ENCODE measurements around the gene UGGT2. TPM values are rescaled to one million over a fixed set of nuclear protein-coding genes. Genes with fewer than 3 reads are reported as not detected.

UGGT2 gene
- total RNA-seq, 1 experiment from 2014 or later, result 34.5 TPM

DNA sequence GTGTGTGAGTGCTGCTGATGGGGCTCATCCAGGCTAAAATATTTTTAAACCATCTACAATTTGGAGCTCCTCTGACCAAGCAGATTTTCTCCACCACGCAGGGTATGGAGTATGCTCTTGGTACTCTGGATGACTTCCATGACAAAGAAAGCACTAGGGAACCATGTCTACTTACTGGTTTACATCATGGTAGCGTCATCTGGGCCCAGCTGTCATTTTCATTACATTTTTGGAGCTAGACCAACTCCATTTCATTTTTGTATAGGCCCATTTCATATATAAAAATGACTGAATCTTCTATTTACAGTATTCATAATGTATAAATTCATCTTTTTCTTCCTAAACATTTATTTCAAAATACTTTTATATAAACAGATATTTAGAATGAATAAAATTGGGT lies 191.9 kb downstream of the UGGT2 start:
- Mint-ChIP-seq H3K27me3 (ENCODE audit: low read depth) (no peaks in the 10 kb centered on the region), H3K4me1 (no peaks in the 10 kb centered on the region), H3K4me3 (no peak overlapping the region), H3K36me3 (ENCODE audit: insufficient read depth in 1 of 3, low read depth in 3 of 3) (peaks cover 0 to 10% (median 0%) of the 10 kb centered on the region in 3 experiments; a peak in 3 of 7 replicates), H3K9me3 (no peaks in the 10 kb centered on the region), H3K27ac (no peak overlapping the region)
- WGBS (ENCODE audit: extremely low coverage, insufficient read length, low lambda C conversion rate), result no CpG with 5 or more reads among the region's 2 CpGs
- Histone ChIP-seq H3K18ac (ENCODE audit: insufficient read length, low read depth, low read length) (no peak overlapping the region), H3K27ac (ENCODE audit: insufficient read length, low read depth, low read length) (no peak overlapping the region), H3K9ac (ENCODE audit: extremely low read depth, insufficient read length, low read length) (no peak overlapping the region), H3K4ac (ENCODE audit: low read depth, low read length) (no peak overlapping the region), H3K79me1 (ENCODE audit: insufficient read depth, low read depth, low read length, poor library complexity, severe bottlenecking) (no peaks in the 10 kb centered on the region), H3K23ac (ENCODE audit: insufficient read length, low read depth, low read length) (no peak overlapping the region), H3K79me2 (ENCODE audit: insufficient read depth, low read length) (no peaks in the 10 kb centered on the region), H4K5ac (ENCODE audit: insufficient read length, low read depth, low read length) (no peak overlapping the region), H3K9me3 (ENCODE audit: control insufficient read depth, low read depth, low read length) (no peaks in the 10 kb centered on the region), H3K27me3 (ENCODE audit: insufficient read depth, low read length) (no peaks in the 10 kb centered on the region), H2BK12ac (ENCODE audit: insufficient read length, low read depth, low read length) (no peak overlapping the region), H2AK5ac (ENCODE audit: insufficient read length, low read length) (no peak overlapping the region), H3T11ph (ENCODE audit: low read length) (no peak overlapping the region), H2BK120ac (ENCODE audit: low read depth, low read length, poor library complexity, severe bottlenecking) (no peak overlapping the region), H3K56ac (ENCODE audit: insufficient read length, low read depth, low read length) (no peak overlapping the region), H3K4me2 (ENCODE audit: insufficient read depth, insufficient read length, low read length) (no peak overlapping the region), H4K91ac (ENCODE audit: insufficient read length, low read depth, low read length) (no peak overlapping the region), H4K8ac (replicated peaks; ENCODE audit: insufficient read length, low read depth, low read length) (no peak overlapping the region), H2AFZ (ENCODE audit: low read length) (no peak overlapping the region), H2BK20ac (ENCODE audit: low read depth, low read length, poor library complexity, severe bottlenecking) (no peak overlapping the region), H4K20me1 (ENCODE audit: control insufficient read depth, insufficient read depth, insufficient read length) (no peaks in the 10 kb centered on the region), H2BK5ac (ENCODE audit: insufficient read length, low read length) (no peak overlapping the region), H3K23me2 (ENCODE audit: insufficient read length, low read depth, low read length, poor library complexity, severe bottlenecking) (no peaks in the 10 kb centered on the region), H3K4me1 (ENCODE audit: insufficient read depth, low read length) (no peaks in the 10 kb centered on the region), H2BK15ac (ENCODE audit: low read depth, low read length) (no peak overlapping the region), H3K14ac (ENCODE audit: insufficient read depth, low read length) (no peak overlapping the region)
- TF ChIP-seq, protein P1, sequence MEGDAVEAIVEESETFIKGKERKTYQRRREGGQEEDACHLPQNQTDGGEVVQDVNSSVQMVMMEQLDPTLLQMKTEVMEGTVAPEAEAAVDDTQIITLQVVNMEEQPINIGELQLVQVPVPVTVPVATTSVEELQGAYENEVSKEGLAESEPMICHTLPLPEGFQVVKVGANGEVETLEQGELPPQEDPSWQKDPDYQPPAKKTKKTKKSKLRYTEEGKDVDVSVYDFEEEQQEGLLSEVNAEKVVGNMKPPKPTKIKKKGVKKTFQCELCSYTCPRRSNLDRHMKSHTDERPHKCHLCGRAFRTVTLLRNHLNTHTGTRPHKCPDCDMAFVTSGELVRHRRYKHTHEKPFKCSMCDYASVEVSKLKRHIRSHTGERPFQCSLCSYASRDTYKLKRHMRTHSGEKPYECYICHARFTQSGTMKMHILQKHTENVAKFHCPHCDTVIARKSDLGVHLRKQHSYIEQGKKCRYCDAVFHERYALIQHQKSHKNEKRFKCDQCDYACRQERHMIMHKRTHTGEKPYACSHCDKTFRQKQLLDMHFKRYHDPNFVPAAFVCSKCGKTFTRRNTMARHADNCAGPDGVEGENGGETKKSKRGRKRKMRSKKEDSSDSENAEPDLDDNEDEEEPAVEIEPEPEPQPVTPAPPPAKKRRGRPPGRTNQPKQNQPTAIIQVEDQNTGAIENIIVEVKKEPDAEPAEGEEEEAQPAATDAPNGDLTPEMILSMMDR (conservative IDR thresholded peaks at IDR 0.05), result no peak
- DNase-seq, result no peak
